DOHH2 (cell line): ENCODE results near the gene MMEL1.

ENCODE experiments used
- CTCF ChIP-seq: fragments of 200-600 bp; sonication (generic); IDR thresholded peaks from one replicate; pipeline ENCODE4 v1.5.1; 2014; ENCODE audit warnings: antibody characterized with exemption, mild to moderate bottlenecking, low read depth, low read length; ENCODE audit not compliant: poor library complexity, severe bottlenecking
- EZH2phosphoT487 ChIP-seq: fragments of 200-600 bp; sonication (generic); IDR thresholded peaks from 2 replicates; pipeline ENCODE4 v1.6.1; 2017; ENCODE audit warnings: borderline replicate concordance, mild to moderate bottlenecking, antibody characterized with exemption, low read length, moderate library complexity, mixed read lengths

DNA sequence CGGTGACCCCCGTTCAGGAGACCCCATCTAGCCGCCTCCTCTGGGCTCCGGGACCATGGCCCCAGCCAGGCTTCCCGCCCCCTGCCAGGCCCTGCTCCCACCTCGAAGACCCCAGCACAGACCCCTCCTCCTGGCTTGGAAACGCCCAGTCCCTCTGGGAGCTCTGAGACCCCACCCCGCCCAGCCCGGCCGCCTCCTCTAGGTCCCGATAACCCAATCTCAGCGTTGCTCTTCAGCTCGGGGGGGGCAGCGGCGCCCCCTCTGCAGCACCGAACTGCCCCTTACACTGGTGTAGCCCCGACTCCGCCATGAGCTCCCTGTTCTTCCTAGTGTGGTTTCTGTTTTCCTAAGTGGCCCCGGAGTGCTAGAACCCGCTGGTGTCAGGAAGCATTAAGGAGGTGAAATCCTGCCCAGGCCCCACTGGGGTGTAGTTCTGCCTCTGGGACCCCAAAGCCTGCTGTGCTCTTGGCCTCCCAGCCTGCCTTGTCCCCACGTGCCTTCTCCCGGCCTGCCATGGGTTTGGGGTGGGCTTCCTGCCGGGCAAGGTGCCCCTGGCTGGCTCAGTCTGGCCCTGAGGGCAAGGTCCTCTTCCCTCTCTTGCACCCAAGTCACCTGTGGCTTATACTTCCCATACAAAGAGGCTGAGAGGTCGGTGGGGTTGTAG lies 10.7 kb upstream of the MMEL1 start:
- no peak for TF ChIP-seq CTCF
- TF ChIP-seq EZH2phosphoT487: no peak
